ENCODE results near the gene JOSD1.

DNA sequence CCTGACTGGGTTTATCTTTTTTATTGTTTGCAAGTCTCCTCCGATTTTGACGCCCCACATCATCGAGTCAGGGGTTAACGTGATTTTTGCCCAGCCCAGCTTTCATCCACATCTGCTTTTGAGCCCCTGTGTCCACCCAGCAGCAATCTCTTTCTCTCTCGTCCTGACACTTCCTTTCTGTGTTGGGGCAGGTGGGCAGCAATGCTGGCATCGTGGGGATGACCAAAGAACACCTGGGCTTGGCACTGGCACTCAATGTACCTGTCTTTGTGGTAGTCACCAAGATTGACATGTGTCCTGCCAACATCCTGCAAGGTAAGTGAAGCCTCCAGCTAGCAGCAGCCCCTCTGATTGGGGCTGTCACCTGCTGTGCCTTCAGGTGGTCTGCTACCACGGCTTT lies 20.8 kb upstream of the JOSD1 start:
- no peak for TF ChIP-seq CTCF (IDR thresholded peaks at IDR 0.05)
- no peak for TF ChIP-seq POLR2AphosphoS5 (IDR thresholded peaks at IDR 0.05)
- TF ChIP-seq POLR2A (IDR thresholded peaks at IDR 0.05): no peak

Measured in breast epithelium (tissue), 3 donors.